Measurements from ENCODE around the gene TMEM200B.
A peak's percentile ranks its signal among the peaks of the same experiment; 100 is the strongest.
"Not testable (repeated sequence)": the region's sequence is repeated elsewhere in the genome, so short reads cannot be mapped to it uniquely, and the experiment has no call there.

TMEM200B gene

GRCh38 chr1:29152046-29152805 is 28.5 kb upstream of the TMEM200B start:
- Mint-ChIP-seq H3K27me3 (no peaks in the 10 kb centered on the region), H3K36me3 (ENCODE audit: low read depth) (peaks cover 100% of the 10 kb centered on the region), H3K9me3 (no peaks in the 10 kb centered on the region), H3K27ac (no peak overlapping the region), H3K4me1 (ENCODE audit: low read depth) (no peaks in the 10 kb centered on the region), H3K4me3 (no peak overlapping the region)
- intact Hi-C loops (cut with micrococcal nuclease) = no loop called here

- H3K27ac Mint-ChIP-seq; H3K4me3 Mint-ChIP-seq; H3K27me3 Mint-ChIP-seq; intact Hi-C loops (cut with micrococcal nuclease); H3K4me1 Mint-ChIP-seq (ENCODE audit: low read depth); H3K9me3 Mint-ChIP-seq: not testable (repeated sequence)
- peaks cover 100% of the 10 kb centered on the region for H3K36me3 Mint-ChIP-seq (ENCODE audit: low read depth)
Observed at GRCh38 chr1:29150346-29150745, 26.6 kb upstream of the TMEM200B start.

DNA sequence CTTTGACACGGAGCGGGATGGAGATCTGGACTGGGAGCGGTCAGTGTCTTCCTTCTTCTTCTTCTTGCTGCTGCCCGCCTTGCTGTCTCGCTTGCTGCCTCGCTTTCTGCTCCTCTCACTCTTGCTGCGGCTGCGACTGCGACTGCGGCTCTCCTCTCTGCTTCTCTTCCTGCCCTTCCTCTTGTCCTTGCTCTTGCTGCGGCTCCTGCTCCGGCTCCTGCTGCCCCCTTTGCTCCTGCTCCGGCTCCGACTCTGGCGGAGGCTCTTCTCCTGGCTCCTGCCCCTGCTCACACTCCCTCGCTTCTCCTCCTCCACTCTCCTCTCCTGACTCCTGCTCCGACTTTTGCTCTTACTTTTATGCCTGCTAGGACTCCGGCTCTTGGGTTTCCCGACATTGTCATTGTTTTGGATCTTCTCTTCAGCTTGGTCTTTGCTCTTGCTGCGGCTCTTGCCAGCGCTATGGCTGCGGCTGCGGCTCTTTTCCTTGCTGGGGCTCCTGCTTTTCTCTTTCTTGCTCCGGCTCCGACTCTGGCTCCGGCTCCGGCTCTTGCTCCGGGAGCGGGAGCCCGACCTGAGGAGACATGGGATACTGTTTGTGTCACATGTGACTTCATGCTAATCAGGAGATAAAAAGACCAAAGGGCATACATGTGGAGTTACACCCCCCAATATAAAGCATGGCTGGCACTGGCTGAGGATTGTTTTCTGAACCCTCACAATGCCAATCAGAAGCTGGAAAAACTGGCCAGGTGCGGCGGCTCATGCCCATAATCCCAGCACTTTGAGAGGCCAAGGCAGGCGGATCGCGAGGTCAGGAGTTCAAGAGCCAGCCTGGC is 25.2 kb upstream of the TMEM200B start:
- no peak overlapping the region for H3K4me3 Mint-ChIP-seq
- no peak overlapping the region for H3K27ac Mint-ChIP-seq
- intact Hi-C loops (cut with micrococcal nuclease) = no loop called here
- no peaks in the 10 kb centered on the region for H3K27me3 Mint-ChIP-seq
- H3K9me3 Mint-ChIP-seq = no peaks in the 10 kb centered on the region
- H3K36me3 Mint-ChIP-seq (ENCODE audit: low read depth) = peaks cover 92% of the 10 kb centered on the region
- no peaks in the 10 kb centered on the region for H3K4me1 Mint-ChIP-seq (ENCODE audit: low read depth)

DNA sequence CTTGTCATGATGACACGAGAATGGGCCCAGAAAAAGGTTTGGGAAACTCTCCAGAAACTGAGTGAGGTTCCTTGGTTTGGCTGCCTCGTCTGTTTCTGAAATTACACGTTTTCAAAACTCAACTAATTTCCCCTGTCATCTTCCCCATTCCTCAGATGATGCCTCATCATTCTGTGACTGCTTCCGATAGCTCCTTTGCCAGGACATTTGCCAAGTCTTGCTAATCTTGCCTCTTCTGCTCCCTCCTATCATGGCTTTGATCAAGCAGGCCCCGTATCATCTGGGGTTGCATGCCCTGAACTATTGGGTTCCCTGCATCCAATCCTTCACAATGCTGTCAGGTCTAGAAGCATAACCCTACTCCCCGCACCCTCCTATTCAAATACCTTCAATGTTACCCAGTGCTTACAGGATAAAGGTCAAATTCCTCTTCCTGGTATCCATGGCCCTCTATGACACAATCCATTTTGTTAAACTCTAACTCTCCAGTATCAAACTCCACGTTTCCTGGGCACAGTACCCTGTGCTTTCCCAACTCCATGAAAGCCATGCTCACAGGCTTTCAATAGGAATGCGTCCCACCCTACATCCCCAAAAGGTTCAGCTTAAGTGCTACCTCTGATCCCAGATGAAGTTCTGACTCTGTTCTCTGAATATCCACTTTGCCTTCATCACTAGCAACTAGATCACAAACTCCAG is 22.2 kb upstream of the TMEM200B start:
- intact Hi-C loops (cut with micrococcal nuclease) = no loop called here
- Mint-ChIP-seq H3K27ac (no peak overlapping the region), H3K27me3 (no peaks in the 10 kb centered on the region), H3K4me3 (no peak overlapping the region), H3K4me1 (ENCODE audit: low read depth) (no peaks in the 10 kb centered on the region), H3K9me3 (no peaks in the 10 kb centered on the region), H3K36me3 (ENCODE audit: low read depth) (peaks cover 69% of the 10 kb centered on the region)

- no peaks in the 10 kb centered on the region for H3K4me1 Mint-ChIP-seq (ENCODE audit: low read depth)
Observed at GRCh38 chr1:29144178-29144577, 20.5 kb upstream of the TMEM200B start.

GRCh38 chr1:29142714-29143113 is 19.0 kb upstream of the TMEM200B start:
- Mint-ChIP-seq H3K27me3 (peaks cover 5% of the 10 kb centered on the region), H3K4me3 (no peak overlapping the region), H3K36me3 (ENCODE audit: low read depth) (peaks cover 37% of the 10 kb centered on the region), H3K9me3 (no peaks in the 10 kb centered on the region), H3K27ac (no peak overlapping the region), H3K4me1 (ENCODE audit: low read depth) (no peaks in the 10 kb centered on the region)
- intact Hi-C loops (cut with micrococcal nuclease) = no loop called here

More at GRCh38 chr1:29144178-29144577, 20.5 kb upstream of the TMEM200B start:
- H3K36me3 Mint-ChIP-seq (ENCODE audit: low read depth) = peaks cover 52% of the 10 kb centered on the region
- H3K27me3 Mint-ChIP-seq = no peaks in the 10 kb centered on the region
- intact Hi-C loops (cut with micrococcal nuclease) = no loop called here
- H3K4me3 Mint-ChIP-seq = no peak overlapping the region
- no peaks in the 10 kb centered on the region for H3K9me3 Mint-ChIP-seq
- H3K27ac Mint-ChIP-seq = no peak overlapping the region

- Mint-ChIP-seq H3K4me3 (no peak overlapping the region), H3K27ac (no peak overlapping the region), H3K4me1 (ENCODE audit: low read depth) (peaks cover 6% of the 10 kb centered on the region), H3K27me3 (peaks cover 46% of the 10 kb centered on the region), H3K36me3 (ENCODE audit: low read depth) (no peaks in the 10 kb centered on the region), H3K9me3 (no peaks in the 10 kb centered on the region)
- intact Hi-C loops (cut with micrococcal nuclease) = no loop called here
Observed at GRCh38 chr1:29136391-29136915, 12.8 kb upstream of the TMEM200B start.

DNA sequence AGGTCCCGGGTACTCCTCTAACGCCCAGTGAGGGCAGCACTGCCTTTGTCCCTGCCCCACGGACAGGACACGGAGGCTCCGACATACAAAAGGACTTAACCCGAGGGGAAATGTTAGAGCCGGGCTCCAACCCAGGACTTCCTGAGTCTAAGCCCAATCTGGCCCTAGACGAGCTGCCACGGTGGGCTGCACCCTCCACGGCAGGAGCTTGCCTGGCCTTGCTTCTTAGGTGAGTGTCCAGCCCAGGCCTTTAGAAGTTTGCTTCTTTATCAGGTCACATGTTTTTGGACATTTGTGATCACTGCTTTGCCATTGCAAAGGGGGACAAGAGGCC is 11.0 kb upstream of the TMEM200B start:
- Mint-ChIP-seq H3K4me3 (peak overlapping the region; percentile 18), H3K9me3 (no peaks in the 10 kb centered on the region), H3K36me3 (ENCODE audit: low read depth) (no peaks in the 10 kb centered on the region), H3K27ac (no peak overlapping the region), H3K4me1 (ENCODE audit: low read depth) (peaks cover 6% of the 10 kb centered on the region), H3K27me3 (peaks cover 53% of the 10 kb centered on the region)
- intact Hi-C loops (cut with micrococcal nuclease) = no loop called here

- intact Hi-C loops (cut with micrococcal nuclease) = no loop called here
- Mint-ChIP-seq H3K4me3 (peak overlapping the region; percentile 18), H3K27me3 (peaks cover 56% of the 10 kb centered on the region), H3K27ac (no peak overlapping the region), H3K9me3 (no peaks in the 10 kb centered on the region), H3K4me1 (ENCODE audit: low read depth) (peaks cover 6% of the 10 kb centered on the region), H3K36me3 (ENCODE audit: low read depth) (no peaks in the 10 kb centered on the region)
Observed at GRCh38 chr1:29133861-29134694, 10.4 kb upstream of the TMEM200B start.

- not testable (repeated sequence) for H3K36me3 Mint-ChIP-seq (ENCODE audit: low read depth)
Observed at GRCh38 chr1:29131056-29131455, 7.4 kb upstream of the TMEM200B start.

DNA sequence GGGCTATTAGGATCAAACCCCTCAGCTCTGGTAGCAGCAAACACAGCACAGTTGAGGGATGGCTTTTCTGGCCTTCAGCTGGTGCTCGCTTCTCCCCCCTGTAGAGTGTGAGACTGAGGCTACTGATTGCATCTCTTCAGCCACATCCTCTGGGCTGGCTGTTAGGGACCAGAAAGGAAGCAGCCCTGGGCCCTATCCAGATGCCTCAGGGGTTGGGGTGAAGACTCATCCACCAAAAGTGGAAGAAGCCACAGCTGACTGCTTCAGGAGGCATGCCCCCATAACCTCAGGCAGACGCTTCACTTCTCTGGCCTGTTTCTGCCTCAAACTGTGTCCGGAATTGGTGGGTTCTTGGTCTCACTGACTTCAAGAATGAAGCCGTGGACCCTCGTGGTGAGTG is 6.2 kb upstream of the TMEM200B start:
- Mint-ChIP-seq H3K27me3 (peaks cover 75% of the 10 kb centered on the region), H3K27ac (no peak overlapping the region), H3K4me3 (no peak overlapping the region), H3K36me3 (ENCODE audit: low read depth) (no peaks in the 10 kb centered on the region), H3K4me1 (ENCODE audit: low read depth) (peaks cover 12% of the 10 kb centered on the region), H3K9me3 (no peaks in the 10 kb centered on the region)
- intact Hi-C loops (cut with micrococcal nuclease) = no loop called here

More at GRCh38 chr1:29131056-29131455, 7.4 kb upstream of the TMEM200B start:
- H3K4me3 Mint-ChIP-seq; H3K9me3 Mint-ChIP-seq; intact Hi-C loops (cut with micrococcal nuclease); H3K4me1 Mint-ChIP-seq (ENCODE audit: low read depth); H3K27ac Mint-ChIP-seq: not testable (repeated sequence)
- peaks cover 73% of the 10 kb centered on the region for H3K27me3 Mint-ChIP-seq

- Mint-ChIP-seq H3K4me3 (no peak overlapping the region), H3K36me3 (ENCODE audit: low read depth) (no peaks in the 10 kb centered on the region), H3K27me3 (peaks cover 72% of the 10 kb centered on the region), H3K4me1 (ENCODE audit: low read depth) (peaks cover 8% of the 10 kb centered on the region), H3K9me3 (no peaks in the 10 kb centered on the region), H3K27ac (no peak overlapping the region)
- intact Hi-C loops (cut with micrococcal nuclease) = no loop called here
Observed at GRCh38 chr1:29128739-29129138, 5.0 kb upstream of the TMEM200B start.

DNA sequence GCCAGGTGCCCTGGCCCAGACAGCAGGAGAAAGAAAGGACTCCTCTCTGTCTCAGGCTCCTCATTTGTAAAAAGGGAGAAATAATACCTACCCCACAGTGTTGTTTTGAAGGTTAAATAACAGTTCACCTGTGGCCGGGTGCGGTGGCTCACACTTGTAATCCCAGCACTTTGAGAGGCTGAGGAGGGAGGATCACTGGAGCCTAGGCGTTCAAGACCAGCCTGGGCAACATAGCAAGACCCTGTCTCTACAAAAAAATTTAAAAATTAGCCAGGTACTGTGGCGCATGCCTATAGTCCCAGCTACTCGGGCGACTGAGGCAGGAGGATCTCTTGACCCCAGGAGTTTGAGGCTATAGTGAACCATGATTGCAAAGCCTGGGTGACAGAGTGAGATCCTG is 2.5 kb upstream of the TMEM200B start:
- no peak overlapping the region for H3K4me3 Mint-ChIP-seq
- no peaks in the 10 kb centered on the region for H3K36me3 Mint-ChIP-seq (ENCODE audit: low read depth)
- H3K4me1 Mint-ChIP-seq (ENCODE audit: low read depth) = peaks cover 15% of the 10 kb centered on the region
- no peak overlapping the region for H3K27ac Mint-ChIP-seq
- intact Hi-C loops (cut with micrococcal nuclease) = no loop called here
- peaks cover 75% of the 10 kb centered on the region for H3K27me3 Mint-ChIP-seq
- no peaks in the 10 kb centered on the region for H3K9me3 Mint-ChIP-seq

Data from dendritic cell treated with granulocyte-macrophage colony-stimulating factor and Interleukin-4, amounts not matched to agents 40 ng/mL and 50 ng/mL, for 4 days (primary cell).